Nephron progenitor cell (in vitro differentiated cells): ENCODE measurements around the gene ADRA2A.

Experiments used
- DNase-seq: peaks from one replicate; pipeline ENCODE4 v3.0.0; 2021
- H3K27ac Mint-ChIP-seq: 2 replicates; pipeline ENCODE4 v1.8.0; 2021; ENCODE audit warnings: mild to moderate bottlenecking, moderate library complexity, mixed read lengths
- H3K27me3 Mint-ChIP-seq: 2 replicates; pipeline ENCODE4 v1.8.0; 2021; ENCODE audit warnings: mild to moderate bottlenecking, low read depth, mixed read lengths; ENCODE audit not compliant: poor library complexity
- H3K36me3 Mint-ChIP-seq: 2 replicates; pipeline ENCODE4 v1.8.0; 2021; ENCODE audit warnings: low read depth, mixed read lengths
- H3K4me1 Mint-ChIP-seq: 2 replicates; pipeline ENCODE4 v1.8.0; 2021; ENCODE audit warnings: mixed read lengths
- H3K4me3 Mint-ChIP-seq: 2 replicates; pipeline ENCODE4 v1.8.0; 2021; ENCODE audit warnings: mild to moderate bottlenecking, moderate library complexity, mixed read lengths
- H3K9me3 Mint-ChIP-seq: 2 replicates; pipeline ENCODE4 v1.8.0; 2021; ENCODE audit warnings: mild to moderate bottlenecking, moderate library complexity, mixed read lengths
- TF ChIP-seq, protein P1 (sequence below): fragments of 200-600 bp; sonication (generic); IDR thresholded peaks from 2 replicates; pipeline ENCODE4 v1.5.0; 2021; ENCODE audit warnings: antibody characterized with exemption

ADRA2A gene

GRCh38 chr10:111085690-111086353 is 9.0 kb downstream of the ADRA2A start:
- no peaks in the 10 kb centered on the region for H3K36me3 Mint-ChIP-seq
- TF ChIP-seq, protein P1, sequence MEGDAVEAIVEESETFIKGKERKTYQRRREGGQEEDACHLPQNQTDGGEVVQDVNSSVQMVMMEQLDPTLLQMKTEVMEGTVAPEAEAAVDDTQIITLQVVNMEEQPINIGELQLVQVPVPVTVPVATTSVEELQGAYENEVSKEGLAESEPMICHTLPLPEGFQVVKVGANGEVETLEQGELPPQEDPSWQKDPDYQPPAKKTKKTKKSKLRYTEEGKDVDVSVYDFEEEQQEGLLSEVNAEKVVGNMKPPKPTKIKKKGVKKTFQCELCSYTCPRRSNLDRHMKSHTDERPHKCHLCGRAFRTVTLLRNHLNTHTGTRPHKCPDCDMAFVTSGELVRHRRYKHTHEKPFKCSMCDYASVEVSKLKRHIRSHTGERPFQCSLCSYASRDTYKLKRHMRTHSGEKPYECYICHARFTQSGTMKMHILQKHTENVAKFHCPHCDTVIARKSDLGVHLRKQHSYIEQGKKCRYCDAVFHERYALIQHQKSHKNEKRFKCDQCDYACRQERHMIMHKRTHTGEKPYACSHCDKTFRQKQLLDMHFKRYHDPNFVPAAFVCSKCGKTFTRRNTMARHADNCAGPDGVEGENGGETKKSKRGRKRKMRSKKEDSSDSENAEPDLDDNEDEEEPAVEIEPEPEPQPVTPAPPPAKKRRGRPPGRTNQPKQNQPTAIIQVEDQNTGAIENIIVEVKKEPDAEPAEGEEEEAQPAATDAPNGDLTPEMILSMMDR: no peak
- no peak overlapping the region for H3K4me3 Mint-ChIP-seq
- no peak overlapping the region for H3K27ac Mint-ChIP-seq
- H3K9me3 Mint-ChIP-seq: no peaks in the 10 kb centered on the region
- H3K4me1 Mint-ChIP-seq: peaks cover 14% of the 10 kb centered on the region
- DNase-seq: no peak
- H3K27me3 Mint-ChIP-seq: peaks cover 35% of the 10 kb centered on the region

GRCh38 chr10:111086574-111086973 is 9.7 kb downstream of the ADRA2A start:
- Mint-ChIP-seq H3K4me3 (no peak overlapping the region), H3K4me1 (peaks cover 11% of the 10 kb centered on the region), H3K27me3 (peaks cover 33% of the 10 kb centered on the region), H3K36me3 (no peaks in the 10 kb centered on the region), H3K9me3 (no peaks in the 10 kb centered on the region), H3K27ac (no peak overlapping the region)
- DNase-seq: no peak
- TF ChIP-seq, protein P1: no peak

DNA sequence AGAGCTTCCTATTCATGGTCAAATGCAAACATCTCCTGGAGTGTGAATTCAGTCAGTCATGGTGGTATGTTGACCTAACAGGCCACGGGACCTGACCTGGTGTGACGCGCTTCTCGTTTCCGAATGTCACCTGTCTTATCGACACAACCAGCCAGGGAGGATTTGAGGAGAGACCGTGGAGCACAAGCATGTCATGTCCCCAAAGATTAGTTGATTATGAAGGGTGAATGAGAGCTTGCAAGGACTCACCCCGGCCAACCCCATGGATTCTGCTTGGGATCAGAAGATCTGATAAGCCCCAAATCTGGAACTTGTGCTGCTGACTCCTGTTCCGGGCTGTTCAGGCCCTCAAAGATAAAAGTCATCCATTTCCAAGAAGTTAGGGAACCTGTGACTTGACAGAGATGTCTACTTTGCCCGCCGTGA is 10.5 kb downstream of the ADRA2A start:
- Mint-ChIP-seq H3K27ac (no peak overlapping the region), H3K27me3 (peaks cover 30% of the 10 kb centered on the region), H3K9me3 (no peaks in the 10 kb centered on the region), H3K36me3 (no peaks in the 10 kb centered on the region), H3K4me1 (peaks cover 6% of the 10 kb centered on the region), H3K4me3 (no peak overlapping the region)
- TF ChIP-seq, protein P1: no peak
- no peak for DNase-seq

DNA sequence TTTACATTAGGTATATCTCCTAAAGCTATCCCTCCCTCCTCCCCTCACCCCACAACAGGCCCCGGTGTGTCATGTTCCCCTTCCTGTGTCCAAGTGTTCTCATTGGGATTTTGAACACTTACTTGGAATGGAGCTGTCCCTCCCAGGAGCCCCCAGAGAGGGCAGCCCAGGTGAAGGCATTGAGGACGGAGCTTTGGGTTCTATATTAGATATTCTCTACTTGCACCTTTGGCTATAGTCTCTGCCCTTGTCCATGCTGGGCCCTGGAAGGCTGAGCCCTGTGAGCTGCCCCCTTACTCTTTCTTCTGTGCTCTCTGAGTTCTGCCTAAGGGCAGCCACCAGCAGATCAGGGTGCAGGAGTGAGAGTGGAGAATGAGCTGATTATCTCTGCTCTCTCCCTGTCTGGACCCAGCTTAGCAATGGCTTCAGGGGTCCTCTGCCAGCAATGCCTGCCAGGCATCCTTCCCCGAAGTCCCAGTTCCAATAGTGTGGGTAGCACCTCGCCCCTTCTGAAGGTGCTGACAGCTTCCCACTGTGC is 11.2 kb downstream of the ADRA2A start:
- Mint-ChIP-seq H3K27ac (no peak overlapping the region), H3K4me1 (no peaks in the 10 kb centered on the region), H3K27me3 (peaks cover 31% of the 10 kb centered on the region), H3K36me3 (no peaks in the 10 kb centered on the region), H3K4me3 (no peak overlapping the region), H3K9me3 (no peaks in the 10 kb centered on the region)
- DNase-seq: no peak
- TF ChIP-seq, protein P1: no peak

- DNase-seq: no peak
- Mint-ChIP-seq H3K27me3 (peaks cover 29% of the 10 kb centered on the region), H3K4me1 (no peaks in the 10 kb centered on the region), H3K36me3 (no peaks in the 10 kb centered on the region), H3K4me3 (no peak overlapping the region), H3K27ac (no peak overlapping the region), H3K9me3 (no peaks in the 10 kb centered on the region)
- TF ChIP-seq, protein P1: no peak
Observed at GRCh38 chr10:111089293-111089692, 12.5 kb downstream of the ADRA2A start.

- peaks cover 23% of the 10 kb centered on the region for H3K27me3 Mint-ChIP-seq
- H3K9me3 Mint-ChIP-seq: no peaks in the 10 kb centered on the region
- TF ChIP-seq, protein P1: no peak
- H3K36me3 Mint-ChIP-seq: no peaks in the 10 kb centered on the region
- H3K4me3 Mint-ChIP-seq: no peak overlapping the region
- DNase-seq: no peak
- H3K4me1 Mint-ChIP-seq: no peaks in the 10 kb centered on the region
- H3K27ac Mint-ChIP-seq: no peak overlapping the region
Observed at GRCh38 chr10:111091833-111092232, 15.0 kb downstream of the ADRA2A start.
